ENCODE measurements around the gene CSF2. TPM values are rescaled to one million over a fixed set of nuclear protein-coding genes. Genes with fewer than 3 reads are reported as not detected.
A peak's percentile ranks its signal among the peaks of the same experiment; 100 is the strongest.

Gene CSF2
- total RNA-seq, 1 donor from 2014 or later = 0.20 TPM

DNA sequence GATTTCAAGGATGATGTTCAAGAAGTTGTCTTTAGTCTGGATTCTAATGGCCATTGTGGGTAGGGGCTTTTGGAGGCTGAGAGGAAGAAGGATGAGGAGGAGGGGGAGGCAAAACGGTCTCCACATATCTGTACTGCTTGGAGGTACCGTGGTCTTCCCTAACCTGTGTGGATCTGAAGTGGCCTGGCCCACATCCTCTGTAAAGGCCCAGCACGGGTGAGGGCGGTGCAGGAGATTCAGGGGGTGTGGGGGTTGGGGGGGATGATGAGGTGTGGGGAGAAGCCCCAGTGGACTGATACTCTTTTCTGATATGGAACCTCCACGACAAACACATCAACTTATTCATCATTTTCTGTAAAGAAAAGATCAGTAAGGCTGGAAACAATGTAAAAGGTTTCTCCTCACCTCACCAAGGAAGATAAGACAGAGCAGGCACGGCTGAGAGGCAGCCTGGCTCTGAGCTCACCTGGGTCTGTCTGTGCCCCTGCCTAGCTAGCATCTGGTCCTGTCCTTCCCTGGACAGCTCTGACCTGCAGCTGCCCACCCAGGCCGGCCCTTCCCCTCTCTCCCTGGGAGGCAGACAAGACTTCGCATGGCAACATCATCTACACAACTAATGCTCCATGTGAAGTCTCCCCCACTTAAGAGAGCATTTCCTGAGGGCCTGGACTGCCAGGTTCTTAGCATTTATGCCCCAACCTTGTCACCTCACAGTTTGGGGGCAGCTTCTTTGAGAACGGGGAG lies 18.7 kb upstream of the CSF2 start:
- no peak for DNase-seq (ENCODE audit: low read depth in 2 of 2)

DNA sequence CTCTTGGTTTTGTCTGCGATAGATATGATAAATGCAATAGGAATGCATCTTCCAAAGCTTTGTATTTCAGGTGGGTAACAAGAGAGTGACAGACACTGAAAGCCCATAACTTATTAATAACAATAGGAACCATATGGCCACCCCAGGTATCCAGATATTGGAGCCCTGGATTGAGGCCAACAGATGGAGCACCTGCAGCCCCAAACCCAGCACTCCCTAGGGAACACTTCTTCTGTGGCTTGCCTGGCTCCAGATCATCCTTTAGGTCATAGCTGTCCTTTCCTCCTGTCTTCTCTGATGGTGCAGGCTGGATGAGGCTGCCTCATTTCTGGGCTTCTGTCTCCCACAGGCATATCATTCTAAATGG lies 18.2 kb upstream of the CSF2 start:
- DNase-seq (ENCODE audit: low read depth in 2 of 2) = no peak

DNA sequence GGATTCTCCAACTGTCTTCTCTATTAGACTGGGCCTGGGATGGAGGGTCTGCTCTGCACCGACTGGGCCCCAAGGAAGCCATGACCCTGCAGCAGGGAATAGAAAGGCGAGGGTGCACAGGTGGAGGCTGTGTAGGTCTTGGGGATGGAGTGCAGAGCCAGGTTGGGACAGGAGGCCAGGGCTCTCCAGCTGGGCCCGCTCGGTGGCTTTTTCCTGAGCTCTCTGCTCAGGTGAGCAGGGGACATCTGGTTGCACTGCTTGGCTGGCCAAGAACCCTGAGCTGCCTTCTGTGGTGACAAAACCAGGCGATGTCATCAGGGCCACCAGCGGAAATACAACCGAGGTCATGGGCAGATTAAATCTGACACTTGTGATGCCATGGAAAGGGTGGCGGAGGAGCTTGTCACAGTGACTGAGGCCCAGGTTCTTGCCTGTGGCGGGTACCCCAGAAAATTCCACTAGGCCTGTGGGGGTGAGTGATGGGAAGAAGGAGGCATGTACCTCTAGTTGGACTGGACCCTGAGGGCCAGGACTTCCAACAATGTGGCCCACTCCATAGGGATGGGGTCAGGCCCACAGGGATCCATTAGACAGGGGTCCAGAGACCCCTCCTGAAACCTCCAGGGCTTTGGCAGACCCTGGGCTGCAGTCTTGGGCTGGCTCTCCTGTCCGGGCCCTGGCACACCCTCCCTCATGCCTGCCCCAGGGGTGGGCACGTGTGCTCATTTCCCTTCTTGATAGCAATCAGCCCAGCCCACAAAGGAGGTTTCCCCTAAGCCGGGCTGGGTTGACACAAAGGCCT lies 17.6 kb upstream of the CSF2 start:
- no peak for DNase-seq (ENCODE audit: low read depth in 2 of 2)

DNA sequence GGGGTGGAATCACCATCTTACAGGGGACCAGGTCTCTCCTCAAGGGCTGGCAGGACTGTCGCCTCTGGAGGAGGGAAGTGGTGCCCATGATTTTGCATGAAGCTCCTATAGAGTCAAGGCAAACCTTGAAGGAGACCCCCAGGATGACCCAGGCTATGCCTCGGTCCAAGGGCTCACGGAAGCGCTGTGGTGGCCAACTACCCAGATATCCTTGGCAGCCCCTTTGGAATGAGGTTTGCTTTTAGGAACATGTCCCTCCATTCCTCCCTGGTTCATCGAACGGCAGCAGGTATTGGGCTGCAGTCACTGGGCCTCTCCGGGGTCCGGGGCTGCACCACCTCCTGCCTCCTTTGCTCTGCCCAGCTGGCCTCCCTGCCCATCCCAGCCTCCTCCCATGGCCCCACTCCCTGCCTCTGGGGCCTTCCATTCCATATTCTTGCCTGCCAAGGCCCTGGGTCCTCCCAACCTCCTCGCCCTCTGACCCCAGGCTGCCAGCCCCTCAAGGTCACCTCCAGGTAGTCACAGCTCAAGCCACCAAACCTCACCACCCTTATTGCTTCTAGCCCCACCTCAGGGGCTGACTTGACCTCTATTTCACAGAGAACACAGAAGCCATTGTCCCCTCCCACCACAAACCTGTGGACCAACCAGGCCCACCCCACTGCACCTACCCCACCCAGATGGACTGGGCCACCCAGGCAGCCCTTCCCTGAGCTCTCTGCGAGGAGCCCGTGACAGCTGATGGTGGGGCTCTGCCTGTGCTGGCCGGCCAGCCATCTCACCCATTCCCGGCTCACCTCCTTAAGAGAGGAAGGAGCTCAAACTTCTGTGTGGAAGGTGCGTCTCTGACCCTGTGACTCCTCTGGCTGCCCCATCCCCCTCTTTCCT lies 16.7 kb upstream of the CSF2 start:
- DNase-seq (ENCODE audit: low read depth in 2 of 2) = no peak

DNA sequence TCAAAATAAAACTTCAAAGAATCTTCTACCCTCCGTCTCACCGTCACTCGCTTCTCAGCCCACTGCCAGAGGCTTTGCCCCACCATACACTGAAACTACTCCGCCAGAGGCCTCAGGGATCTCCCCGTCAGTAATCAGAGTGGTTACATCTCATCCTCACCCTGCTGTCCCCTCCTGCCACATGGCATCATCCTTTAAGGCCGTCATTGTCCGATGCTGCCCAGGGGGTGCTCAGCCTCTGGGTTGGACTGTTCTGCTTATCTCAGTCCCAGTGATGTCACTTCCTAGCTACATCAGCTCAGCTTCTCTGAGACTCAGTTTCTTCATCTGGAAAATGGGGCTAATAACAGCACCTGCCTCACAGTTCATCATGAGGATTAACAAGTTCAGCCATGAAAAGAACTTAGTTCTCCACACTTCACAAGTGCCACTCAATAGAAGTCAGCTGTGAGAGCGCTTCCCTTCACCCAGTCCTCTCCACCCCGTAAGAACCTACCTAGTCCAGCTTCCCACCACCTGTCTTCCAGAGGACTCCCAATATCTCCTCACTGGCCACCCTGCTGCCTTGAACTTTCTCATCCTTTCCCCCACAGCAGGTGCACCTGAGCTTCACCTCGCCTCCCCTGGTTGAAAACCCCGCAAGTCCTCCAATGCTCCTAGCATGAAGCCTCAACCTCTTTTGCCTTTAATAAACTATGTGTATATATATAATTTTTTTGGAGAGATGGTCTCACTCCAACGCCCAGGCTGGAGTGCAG lies 15.9 kb upstream of the CSF2 start:
- DNase-seq (ENCODE audit: low read depth in 2 of 2) = no peak

DNA sequence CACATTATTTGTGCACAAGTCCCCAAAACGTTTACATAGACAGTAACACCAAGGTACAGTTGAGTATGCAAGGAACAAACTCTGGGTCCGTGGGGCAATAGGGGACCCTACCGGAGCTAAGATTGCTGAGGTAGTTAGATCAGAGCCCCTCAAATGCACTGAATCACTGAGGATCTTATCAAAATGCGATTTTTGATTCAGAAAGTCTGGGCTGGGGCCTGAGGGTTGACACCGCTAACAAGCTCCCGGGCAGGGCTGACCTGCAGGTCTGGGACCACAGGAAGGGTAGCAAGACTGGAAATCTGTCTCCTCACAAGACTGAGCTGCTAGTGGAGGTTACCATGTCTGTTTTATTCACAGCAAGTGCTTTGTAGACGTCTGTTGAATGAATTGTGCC lies 14.9 kb upstream of the CSF2 start:
- DNase-seq (ENCODE audit: low read depth in 2 of 2) = no peak

DNA sequence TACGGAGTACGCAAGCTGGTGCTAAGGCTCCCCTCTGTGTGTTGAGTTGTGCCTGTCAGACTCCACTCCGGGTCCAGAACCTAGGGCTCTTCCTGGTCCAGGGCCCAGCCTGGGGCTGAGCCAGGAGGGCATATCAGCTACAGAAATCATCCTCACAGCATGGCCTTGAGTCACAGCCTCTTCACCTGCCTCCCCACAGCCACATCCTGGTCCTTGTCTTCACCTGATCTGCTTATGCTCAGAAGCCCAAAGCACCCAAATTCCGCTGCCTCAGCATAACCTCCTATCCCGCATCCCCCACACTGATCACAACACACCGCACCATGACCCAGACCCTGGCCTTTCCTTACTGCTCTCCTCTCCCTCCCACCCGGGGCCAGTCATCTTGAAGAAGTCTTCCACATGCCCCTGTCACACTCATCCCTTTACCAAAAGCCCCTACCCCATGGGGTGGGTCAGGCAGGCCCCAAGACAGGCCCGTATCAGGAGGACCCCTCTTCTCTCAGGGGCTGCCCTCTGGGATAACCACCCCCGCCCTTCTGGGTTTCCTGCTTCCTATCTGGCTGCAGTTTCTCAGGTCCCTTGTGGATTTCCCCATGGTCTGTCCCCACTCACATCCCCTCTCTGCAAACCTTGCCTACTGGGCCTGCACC lies 14.4 kb upstream of the CSF2 start:
- no peak for DNase-seq (ENCODE audit: low read depth in 2 of 2)

DNA sequence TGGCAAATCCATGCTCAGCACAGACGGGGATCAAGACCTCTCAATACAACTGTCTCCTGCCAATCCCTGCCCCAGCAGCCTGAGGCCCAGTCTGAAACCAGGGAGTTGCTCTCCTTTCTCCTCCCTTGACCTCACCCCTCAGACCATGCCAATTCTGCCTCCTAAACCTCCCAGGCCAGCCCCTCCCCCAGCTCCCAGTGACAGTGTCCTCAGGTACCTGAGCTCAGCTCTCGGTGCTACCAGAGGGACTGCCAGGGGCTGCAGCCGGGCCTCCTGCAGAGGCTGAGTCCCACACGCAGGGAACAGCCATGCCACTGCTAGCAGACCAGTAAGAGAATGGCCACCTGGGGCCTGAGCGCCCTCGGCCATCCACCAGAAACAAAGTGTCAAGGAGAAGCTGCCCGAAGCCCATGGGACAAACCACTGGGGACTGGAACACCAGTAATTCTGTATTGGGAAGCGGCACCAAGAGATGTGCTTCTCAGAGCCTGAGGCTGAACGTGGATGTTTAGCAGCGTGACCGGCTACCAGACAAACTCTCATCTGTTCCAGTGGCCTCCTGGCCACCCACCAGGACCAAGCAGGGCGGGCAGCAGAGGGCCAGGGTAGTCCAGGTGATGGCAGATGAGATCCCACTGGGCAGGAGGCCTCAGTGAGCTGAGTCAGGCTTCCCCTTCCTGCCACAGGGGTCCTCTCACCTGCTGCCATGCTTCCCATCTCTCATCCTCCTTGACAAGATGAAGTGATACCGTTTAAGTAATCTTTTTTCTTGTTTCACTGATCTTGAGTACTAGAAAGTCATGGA lies 13.7 kb upstream of the CSF2 start:
- DNase-seq (ENCODE audit: low read depth in 2 of 2) = no peak

DNA sequence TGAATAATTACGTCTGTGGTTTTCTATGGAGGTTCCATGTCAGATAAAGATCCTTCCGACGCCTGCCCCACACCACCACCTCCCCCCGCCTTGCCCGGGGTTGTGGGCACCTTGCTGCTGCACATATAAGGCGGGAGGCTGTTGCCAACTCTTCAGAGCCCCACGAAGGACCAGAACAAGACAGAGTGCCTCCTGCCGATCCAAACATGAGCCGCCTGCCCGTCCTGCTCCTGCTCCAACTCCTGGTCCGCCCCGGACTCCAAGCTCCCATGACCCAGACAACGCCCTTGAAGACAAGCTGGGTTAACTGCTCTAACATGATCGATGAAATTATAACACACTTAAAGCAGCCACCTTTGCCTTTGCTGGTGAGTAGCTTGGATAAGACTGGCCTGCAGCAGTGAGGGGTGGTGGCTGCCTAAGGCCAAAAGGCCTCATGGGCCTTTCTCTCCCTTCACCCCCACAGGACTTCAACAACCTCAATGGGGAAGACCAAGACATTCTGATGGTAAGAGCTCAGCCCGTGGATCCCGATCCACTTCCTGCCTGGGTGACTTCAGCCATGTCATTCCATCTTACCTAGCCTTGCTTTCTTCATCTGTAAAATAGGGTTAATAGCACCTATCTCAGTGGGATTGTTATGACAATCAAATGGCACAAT lies 13.0 kb upstream of the CSF2 start, which contains the start of gene IL3:
IL3 (plus strand) TSS at position 155 of the 661 bp plus-strand sequence; CDS start at position 207, 52 bp downstream.
- DNase-seq (ENCODE audit: low read depth in 2 of 2) = no peak

DNA sequence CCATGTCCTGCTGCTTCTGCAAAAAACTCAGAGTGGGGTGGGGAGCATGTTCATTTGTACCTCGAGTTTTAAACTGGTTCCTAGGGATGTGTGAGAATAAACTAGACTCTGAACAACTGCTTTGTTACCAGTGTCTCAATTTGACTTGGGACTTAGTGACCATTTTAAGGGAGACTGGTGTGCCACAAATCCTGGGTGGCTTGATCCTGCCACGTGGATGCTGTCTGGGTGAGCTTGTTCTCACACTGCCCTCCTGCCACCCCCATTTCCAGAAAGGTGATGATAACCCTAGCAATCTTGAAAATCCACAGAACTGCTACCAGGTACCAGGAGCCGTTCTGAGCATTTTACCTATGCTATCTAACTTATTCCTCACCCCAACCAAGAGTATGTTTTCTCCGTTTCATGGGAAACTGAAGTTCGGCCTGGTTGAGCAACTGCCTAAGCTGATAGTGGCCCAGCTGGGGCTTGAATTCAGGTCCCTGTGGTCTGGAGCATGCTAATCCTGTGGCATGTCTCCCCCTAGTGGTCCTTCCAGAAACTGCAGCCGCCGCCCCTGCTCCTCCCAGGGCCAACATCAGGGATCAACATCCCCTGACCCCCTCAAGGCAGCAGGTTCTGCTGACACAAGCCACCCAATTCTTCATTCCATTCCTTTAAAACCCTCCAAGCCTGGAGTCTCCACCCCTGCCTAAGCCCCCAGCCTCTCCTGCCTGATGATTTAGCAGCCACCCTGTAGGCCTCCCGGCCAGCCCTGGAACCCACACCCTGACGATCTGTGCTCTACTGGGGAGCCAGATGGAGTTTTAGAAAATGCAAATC lies 10.3 kb upstream of the CSF2 start:
- DNase-seq (ENCODE audit: low read depth in 2 of 2) = peak; percentile 63 to 71

DNA sequence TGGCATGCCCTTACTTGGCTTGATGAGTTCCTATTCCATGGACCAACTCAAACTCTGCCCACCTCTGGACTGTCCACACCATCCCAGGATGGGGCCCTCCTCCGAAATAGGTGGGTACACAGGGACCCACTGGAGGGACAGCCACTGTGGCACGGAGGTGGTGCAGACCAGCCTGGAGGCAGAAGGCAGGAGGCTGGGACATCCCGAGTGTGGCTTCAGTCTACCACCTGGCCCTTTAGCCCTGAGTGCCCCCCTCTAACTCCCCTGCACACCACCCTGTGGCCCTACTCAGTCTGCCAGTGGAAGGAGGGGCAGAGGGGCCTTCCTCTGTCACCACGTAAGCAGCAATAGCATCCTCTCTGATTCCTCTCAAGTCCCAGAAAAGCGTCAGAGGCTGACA lies 9.4 kb upstream of the CSF2 start:
- no peak for DNase-seq (ENCODE audit: low read depth in 2 of 2)

DNA sequence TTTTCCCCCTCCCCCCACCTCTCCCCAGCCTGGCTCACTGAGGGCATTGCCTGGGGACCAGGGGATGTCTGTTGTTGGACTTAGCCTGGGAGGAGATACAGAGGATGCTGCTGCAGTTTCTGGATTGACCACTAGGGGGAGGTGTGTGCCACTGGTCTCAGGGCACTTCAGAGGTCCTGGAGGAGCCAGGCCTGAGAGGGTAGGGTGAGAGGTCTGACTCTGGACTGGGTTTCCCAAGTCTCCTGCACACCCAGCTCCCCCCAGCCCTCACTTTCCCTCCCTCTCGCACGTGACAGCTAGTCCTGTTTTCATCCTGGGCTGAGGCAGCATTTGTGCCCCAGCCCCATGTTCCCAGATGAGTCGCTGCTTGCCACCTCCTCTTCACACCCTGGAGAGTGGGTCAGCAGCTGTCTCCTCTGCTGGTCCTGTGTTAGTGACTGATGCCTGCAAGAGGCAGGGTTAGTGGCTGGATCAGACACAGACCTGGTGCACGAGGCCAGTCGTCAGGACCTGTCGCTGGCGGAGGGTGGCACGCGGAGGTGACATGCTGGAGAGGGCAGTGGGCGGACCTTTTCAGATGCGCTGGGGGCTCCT lies 8.8 kb upstream of the CSF2 start:
- DNase-seq (ENCODE audit: low read depth in 2 of 2) = peak; percentile 73 to 75

DNA sequence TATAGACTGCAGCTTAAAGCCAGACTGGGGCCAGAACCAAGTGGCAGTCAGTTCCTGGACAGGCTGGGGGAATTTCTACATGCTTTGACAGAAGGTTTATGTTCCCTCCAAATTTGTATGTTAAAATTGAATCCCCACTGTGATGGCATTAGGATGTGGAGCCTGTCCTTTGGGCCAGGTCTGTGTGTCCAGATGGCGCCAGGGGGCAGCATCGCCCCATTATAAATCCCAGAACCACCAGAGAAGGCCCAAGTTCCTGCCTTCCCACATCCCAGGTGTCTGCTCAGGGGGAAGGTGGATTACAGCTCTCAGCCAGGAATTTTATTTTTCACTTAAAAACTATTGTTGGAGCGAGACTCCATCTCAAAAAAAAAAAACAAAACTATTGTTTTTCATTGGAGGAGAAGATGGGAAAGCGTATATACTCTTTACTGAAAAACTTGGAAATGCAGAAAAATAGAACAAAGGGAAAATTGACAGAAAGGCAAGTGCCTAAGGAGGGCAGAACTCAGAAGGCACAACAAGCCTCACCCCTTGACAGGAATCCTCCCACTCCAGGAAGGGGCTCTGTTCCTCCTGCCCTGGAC lies 8.1 kb upstream of the CSF2 start:
- DNase-seq (ENCODE audit: low read depth in 2 of 2) = peak; percentile 77 to 84

DNA sequence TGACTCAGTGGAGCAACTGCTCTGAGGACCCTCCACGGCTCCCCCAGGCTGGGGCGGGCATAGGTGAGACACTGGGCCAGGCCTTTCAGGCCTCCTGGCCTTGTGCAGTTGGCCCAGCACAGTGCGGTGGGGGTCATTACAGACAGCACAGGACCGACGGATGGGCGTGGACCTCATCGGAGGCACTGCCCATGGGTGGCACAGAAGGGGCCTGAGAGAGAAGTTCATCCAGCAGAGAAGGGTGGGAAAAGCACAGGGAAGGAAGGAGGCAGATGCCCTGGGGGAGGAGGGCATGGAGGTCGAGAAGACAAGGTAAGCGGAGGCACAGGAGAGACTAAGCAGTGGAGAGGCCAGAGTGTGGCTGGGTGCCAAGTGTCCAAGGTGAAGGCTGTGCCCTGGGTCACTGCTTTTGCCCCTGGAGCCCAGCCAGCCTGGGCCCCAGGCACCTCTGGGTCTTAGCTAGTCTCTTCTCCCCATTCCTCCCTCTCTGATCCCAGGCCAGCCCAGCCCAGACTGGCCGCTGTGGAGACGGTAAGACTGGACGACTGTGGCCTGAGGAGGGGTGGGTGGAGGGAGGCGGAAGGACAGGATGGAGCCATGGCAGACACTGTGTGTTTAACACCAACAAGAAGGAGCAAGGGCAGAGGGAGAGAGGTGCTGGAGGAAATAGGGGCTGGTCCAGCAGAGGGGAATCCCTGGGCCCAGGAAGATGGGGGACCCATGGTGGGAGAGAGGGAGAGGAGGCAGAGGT lies 7.5 kb upstream of the CSF2 start:
- DNase-seq (ENCODE audit: low read depth in 2 of 2) = no peak

DNA sequence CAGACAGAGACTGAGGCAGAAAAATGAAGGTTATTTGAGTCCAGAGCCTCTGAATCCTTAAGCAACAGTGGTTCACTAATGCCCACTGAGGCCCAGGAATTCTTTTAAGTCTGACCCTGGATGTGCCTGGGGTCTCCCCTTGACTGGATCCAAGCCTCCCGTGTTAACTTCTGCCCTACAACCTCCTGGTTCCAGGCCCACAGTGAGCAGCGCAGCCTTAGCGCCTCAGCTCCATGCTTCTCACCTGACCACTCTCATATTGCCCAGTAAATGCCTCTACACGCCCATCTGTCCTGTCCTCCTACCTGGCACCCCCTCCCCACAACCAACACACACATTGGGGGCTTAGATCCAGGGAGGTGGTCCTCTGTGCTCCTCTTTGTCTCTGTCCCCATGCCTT lies 6.7 kb upstream of the CSF2 start:
- no peak for DNase-seq (ENCODE audit: low read depth in 2 of 2)

DNA sequence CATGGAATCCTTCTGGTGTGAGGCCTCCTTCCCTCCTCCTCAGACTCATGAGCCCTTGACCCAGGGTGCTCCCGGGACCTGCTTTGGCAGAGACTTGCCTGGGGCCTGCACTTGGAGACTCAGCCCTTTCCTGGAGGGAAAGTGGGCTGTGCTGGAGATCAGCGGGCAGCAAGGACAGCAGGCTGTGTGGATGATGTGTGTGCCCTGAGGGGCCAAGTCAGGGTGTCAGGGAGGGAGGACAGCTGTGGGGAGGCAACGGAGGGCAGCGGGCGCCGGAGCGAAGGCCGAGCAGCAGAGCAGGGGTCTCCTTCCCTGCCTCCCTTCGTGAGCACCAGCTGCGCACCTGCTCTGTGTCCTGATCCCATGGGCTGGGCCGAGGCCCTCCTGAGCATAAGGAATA lies 6.1 kb upstream of the CSF2 start:
- no peak for DNase-seq (ENCODE audit: low read depth in 2 of 2)
